BLaER1 treated with 17β-estradiol and CSF1 and Interleukin-3, amounts not matched to agents 10 nM and 100 nM (cell line): ENCODE data around the gene EEF1G.
A peak's percentile ranks its signal among the peaks of the same experiment; 100 is the strongest.
"Not testable (repeated sequence)": the region's sequence is repeated elsewhere in the genome, so short reads cannot be mapped to it uniquely, and the experiment has no call there.

Experiments used
- H3K27ac ChIP-seq, 11 experiments: shearing (Covaris generic); formaldehyde crosslinking; 2 replicates each; pipeline ENCODE4 v1.8.1; 2022
- H3K27me3 ChIP-seq, 11 experiments: shearing (Covaris generic); formaldehyde crosslinking; 2 replicates each; pipeline ENCODE4 v1.8.1; 2022
- H3K36me3 ChIP-seq, 11 experiments: shearing (Covaris generic); formaldehyde crosslinking; 2 replicates each; pipeline ENCODE4 v1.8.1; 2022
- H3K4me1 ChIP-seq, 10 experiments: shearing (Covaris generic); formaldehyde crosslinking; 2 replicates each; pipeline ENCODE4 v1.8.1; 2022
- H3K4me2 ChIP-seq, 11 experiments: shearing (Covaris generic); formaldehyde crosslinking; 2 replicates each; pipeline ENCODE4 v1.8.1; 2022
- H3K4me3 ChIP-seq, 10 experiments: shearing (Covaris generic); formaldehyde crosslinking; 2 replicates each; pipeline ENCODE4 v1.8.1; 2022
- H3K9ac ChIP-seq, 11 experiments: shearing (Covaris generic); formaldehyde crosslinking; 2 replicates each; pipeline ENCODE4 v1.8.1; 2022
- H3K9me3 ChIP-seq, 11 experiments: shearing (Covaris generic); formaldehyde crosslinking; replicated peaks in 1 of 11; 2 replicates each; pipeline ENCODE4 v1.8.1; 2022
- H4K20me1 ChIP-seq, 11 experiments: shearing (Covaris generic); formaldehyde crosslinking; 2 replicates each; pipeline ENCODE4 v1.8.1; 2022
- Cebpa-rat ChIP-seq, 11 experiments: shearing (Covaris generic); IDR thresholded peaks; 2 replicates each; pipeline ENCODE4 v1.8.1; 2022

EEF1G gene

GRCh38 chr11:62575837-62576236 is 2.1 kb upstream of the EEF1G start:
- Histone ChIP-seq H3K9me3 (no peaks in the 10 kb centered on the region), H4K20me1 (peaks cover 18 to 27% (median 21%) of the 10 kb centered on the region in 11 experiments; a peak in 21 of 22 replicates), H3K4me2 (peak overlapping the region; percentile 89 to 98 (median 95)), H3K27me3 (no peaks in the 10 kb centered on the region), H3K9ac (peak overlapping the region; percentile 80 to 97 (median 89); a peak in 20 of 22 replicates), H3K27ac (peak overlapping the region in 7 of 11 experiments; percentile 83 to 90 (median 86); a peak in 11 of 22 replicates), H3K4me3 (peak overlapping the region in 4 of 10 experiments; percentile 70 to 94 (median 81); a peak in 5 of 20 replicates), H3K4me1 (peaks cover 32 to 55% (median 44%) of the 10 kb centered on the region in 10 experiments), H3K36me3 (peaks cover 66 to 82% (median 75%) of the 10 kb centered on the region in 11 experiments)
- no peak for TF ChIP-seq Cebpa-rat (IDR thresholded peaks at IDR 0.05)

GRCh38 chr11:62575156-62575555 is 1.5 kb upstream of the EEF1G start:
- H3K4me2 ChIP-seq = peak overlapping the region; percentile 89 to 98 (median 95)
- H3K9ac ChIP-seq = peak overlapping the region; percentile 80 to 97 (median 89)
- no peak for TF ChIP-seq Cebpa-rat (IDR thresholded peaks at IDR 0.05)
- H3K9me3 ChIP-seq = no peaks in the 10 kb centered on the region
- H3K36me3 ChIP-seq = peaks cover 68 to 82% (median 75%) of the 10 kb centered on the region in 11 experiments
- peaks cover 39 to 62% (median 51%) of the 10 kb centered on the region in 10 experiments for H3K4me1 ChIP-seq
- peak overlapping the region; percentile 63 to 90 (median 85); a peak in 21 of 22 replicates for H3K27ac ChIP-seq
- peak overlapping the region; percentile 70 to 100 (median 92) for H3K4me3 ChIP-seq
- H3K27me3 ChIP-seq = no peaks in the 10 kb centered on the region
- H4K20me1 ChIP-seq = peaks cover 23 to 33% (median 28%) of the 10 kb centered on the region in 11 experiments; a peak in 21 of 22 replicates

- no peak for TF ChIP-seq Cebpa-rat (IDR thresholded peaks at IDR 0.05)
- Histone ChIP-seq H3K27ac (peak overlapping the region; percentile 63 to 90 (median 85); a peak in 21 of 22 replicates), H3K4me3 (peak overlapping the region; percentile 70 to 100 (median 92)), H3K9me3 (no peaks in the 10 kb centered on the region), H3K9ac (peak overlapping the region; percentile 80 to 97 (median 89)), H4K20me1 (peaks cover 29 to 40% (median 35%) of the 10 kb centered on the region in 11 experiments; a peak in 21 of 22 replicates), H3K4me2 (peak overlapping the region; percentile 89 to 98 (median 95)), H3K27me3 (no peaks in the 10 kb centered on the region), H3K36me3 (peaks cover 69 to 82% (median 75%) of the 10 kb centered on the region in 11 experiments), H3K4me1 (peaks cover 44 to 68% (median 56%) of the 10 kb centered on the region in 10 experiments)
Measured at GRCh38 chr11:62574363-62575071, 826 bp upstream of the EEF1G start.

GRCh38 chr11:62573006-62573591 is 592 bp downstream of the EEF1G start:
- Histone ChIP-seq H3K4me1 (peaks cover 44 to 79% (median 58%) of the 10 kb centered on the region in 10 experiments), H3K4me2 (peak overlapping the region; percentile 92 to 99 (median 96)), H3K4me3 (peak overlapping the region; percentile 82 to 100 (median 94)), H3K27me3 (no peaks in the 10 kb centered on the region), H3K9ac (peak overlapping the region; percentile 92 to 98 (median 95)), H3K9me3 (no peaks in the 10 kb centered on the region), H4K20me1 (peaks cover 41 to 54% (median 49%) of the 10 kb centered on the region in 11 experiments; a peak in 21 of 22 replicates), H3K27ac (peak overlapping the region; percentile 80 to 94 (median 90)), H3K36me3 (peaks cover 69 to 82% (median 75%) of the 10 kb centered on the region in 11 experiments)
- no peak for TF ChIP-seq Cebpa-rat (IDR thresholded peaks at IDR 0.05)

GRCh38 chr11:62572431-62572830 is 1.3 kb downstream of the EEF1G start:
- Histone ChIP-seq H3K4me1 (peaks cover 44 to 80% (median 56%) of the 10 kb centered on the region in 10 experiments), H3K27me3 (no peaks in the 10 kb centered on the region), H3K4me3 (peak overlapping the region; percentile 82 to 100 (median 94)), H4K20me1 (peaks cover 48 to 61% (median 55%) of the 10 kb centered on the region in 11 experiments; a peak in 21 of 22 replicates), H3K9ac (peak overlapping the region; percentile 92 to 98 (median 95)), H3K36me3 (peaks cover 69 to 82% (median 75%) of the 10 kb centered on the region in 11 experiments), H3K27ac (peak overlapping the region; percentile 80 to 94 (median 90); a peak in 21 of 22 replicates), H3K4me2 (peak overlapping the region; percentile 92 to 99 (median 96)), H3K9me3 (no peaks in the 10 kb centered on the region)
- no peak for TF ChIP-seq Cebpa-rat (IDR thresholded peaks at IDR 0.05)

GRCh38 chr11:62571493-62571892 is 2.2 kb downstream of the EEF1G start:
- Histone ChIP-seq H3K4me2 (peak overlapping the region; percentile 92 to 99 (median 96)), H3K4me3 (peak overlapping the region in 7 of 10 experiments; percentile 85 to 99 (median 94); a peak in 10 of 20 replicates), H3K36me3 (peaks cover 69 to 82% (median 75%) of the 10 kb centered on the region in 11 experiments), H3K9ac (peak overlapping the region; percentile 92 to 98 (median 95); a peak in 20 of 22 replicates), H3K4me1 (peaks cover 44 to 80% (median 55%) of the 10 kb centered on the region in 10 experiments), H4K20me1 (peaks cover 58 to 70% (median 65%) of the 10 kb centered on the region in 11 experiments; a peak in 21 of 22 replicates), H3K27ac (peak overlapping the region in 1 of 11 experiments; percentile 89; a peak in 1 of 22 replicates)
- not testable (repeated sequence) for H3K9me3 ChIP-seq, H3K27me3 ChIP-seq

- not testable (repeated sequence) for H3K27ac ChIP-seq, H3K9me3 ChIP-seq, H3K27me3 ChIP-seq
- peak overlapping the region; percentile 92 to 99 (median 96); a peak in 21 of 22 replicates for H3K4me2 ChIP-seq
- peak overlapping the region in 4 of 10 experiments; percentile 85 to 97 (median 94); a peak in 5 of 20 replicates for H3K4me3 ChIP-seq
- H4K20me1 ChIP-seq = peaks cover 63 to 76% (median 71%) of the 10 kb centered on the region in 11 experiments; a peak in 21 of 22 replicates
- peaks cover 43 to 80% (median 52%) of the 10 kb centered on the region in 10 experiments for H3K4me1 ChIP-seq
- peaks cover 69 to 82% (median 75%) of the 10 kb centered on the region in 11 experiments for H3K36me3 ChIP-seq
- H3K9ac ChIP-seq = peak overlapping the region; percentile 14 to 98 (median 94); a peak in 16 of 22 replicates
Measured at GRCh38 chr11:62570903-62571302, 2.8 kb downstream of the EEF1G start.

- Histone ChIP-seq H3K4me1 (peaks cover 31 to 72% (median 39%) of the 10 kb centered on the region in 10 experiments), H3K27me3 (no peaks in the 10 kb centered on the region), H4K20me1 (peaks cover 75 to 89% (median 84%) of the 10 kb centered on the region in 11 experiments), H3K9ac (peak overlapping the region; percentile 21 to 98 (median 50); a peak in 17 of 22 replicates), H3K4me2 (peak overlapping the region in 8 of 11 experiments; percentile 92 to 99 (median 98); a peak in 14 of 22 replicates), H3K27ac (no peak overlapping the region), H3K9me3 (no peaks in the 10 kb centered on the region), H3K36me3 (peaks cover 79 to 86% (median 82%) of the 10 kb centered on the region in 11 experiments), H3K4me3 (peak overlapping the region in 1 of 10 experiments; percentile 48; a peak in 1 of 20 replicates)
- no peak for TF ChIP-seq Cebpa-rat (IDR thresholded peaks at IDR 0.05)
Measured at GRCh38 chr11:62569611-62570010, 4.1 kb downstream of the EEF1G start.
